Activated CD4-positive, alpha-beta memory T cell treated with anti-CD3 and anti-CD28 coated beads for 36 hours (primary cell): ENCODE measurements around the gene SERPINB4. TPM values are rescaled to one million over a fixed set of nuclear protein-coding genes. Genes with fewer than 3 reads are reported as not detected.
"Not testable (repeated sequence)": the region's sequence is repeated elsewhere in the genome, so short reads cannot be mapped to it uniquely, and the experiment has no call there.

Experiments used
- CTCF ChIA-PET: fragments of 350-600 bp; sonication (Branson Sonifier 250); formaldehyde crosslinking; loops from one replicate; lab custom pipeline; 2021; ENCODE audit warnings: antibody characterized with exemption, inconsistent platforms; lab: Charles Lee
- POLR2A ChIA-PET: fragments of 350-600 bp; sonication (Branson Sonifier 250); formaldehyde crosslinking; loops from one replicate; lab custom pipeline; 2021; ENCODE audit warnings: antibody characterized with exemption; lab: Charles Lee
- DNase-seq: peaks from one replicate; pipeline ENCODE4 v3.0.0-alpha.2; 2020
- H3K27ac Mint-ChIP-seq: one replicate; pipeline ENCODE4 v1.8.0; 2021; ENCODE audit warnings: mixed read lengths
- H3K27me3 Mint-ChIP-seq: one replicate; pipeline ENCODE4 v1.8.0; 2021; ENCODE audit warnings: mixed read lengths
- H3K36me3 Mint-ChIP-seq: one replicate; pipeline ENCODE4 v1.8.0; 2021; ENCODE audit warnings: mixed read lengths
- H3K4me1 Mint-ChIP-seq: one replicate; pipeline ENCODE4 v1.8.0; 2021; ENCODE audit warnings: low read depth, mixed read lengths
- H3K4me3 Mint-ChIP-seq: one replicate; pipeline ENCODE4 v1.8.0; 2021; ENCODE audit warnings: mild to moderate bottlenecking, mixed read lengths
- H3K9me3 Mint-ChIP-seq: one replicate; pipeline ENCODE4 v1.8.0; 2021; ENCODE audit warnings: mixed read lengths
- intact Hi-C: fragments of 100-400 bp; cut with micrococcal nuclease; formaldehyde crosslinking; loops from one replicate; pipeline ENCODE4 v1.15.1; 2023
- total RNA-seq, 2 experiments: library from RNA; stranded (reverse); gene quantifications; one replicate each; pipeline ENCODE4 v1.2.3, GENCODE V29; 2021

The SERPINB4 gene
- total RNA-seq, result not detected

GRCh38 chr18:63644142-63644541 lies at the start of gene SERPINB4:
SERPINB4 (minus strand) TSS chr18:63644256; CDS start chr18:63643577, 679 bp downstream.
- H3K9me3 Mint-ChIP-seq, POLR2A ChIA-PET, CTCF ChIA-PET, intact Hi-C loops, H3K4me1 Mint-ChIP-seq, H3K27ac Mint-ChIP-seq, DNase-seq, H3K36me3 Mint-ChIP-seq, H3K4me3 Mint-ChIP-seq, H3K27me3 Mint-ChIP-seq: not testable (repeated sequence)

GRCh38 chr18:63689064-63689463 lies 45.0 kb upstream of the SERPINB4 start:
- ChIA-PET POLR2A (no interaction called here), CTCF (no interaction called here)
- Mint-ChIP-seq H3K36me3 (no peaks in the 10 kb centered on the region), H3K4me1 (no peaks in the 10 kb centered on the region), H3K27ac (no peak overlapping the region), H3K4me3 (no peak overlapping the region), H3K9me3 (peaks cover 9% of the 10 kb centered on the region), H3K27me3 (no peaks in the 10 kb centered on the region)
- no peak for DNase-seq
- intact Hi-C loops, result no loop called here

- CTCF ChIA-PET, result no interaction called here
Observed at GRCh38 chr18:63686871-63687270, 42.8 kb upstream of the SERPINB4 start.

GRCh38 chr18:63684718-63685117 lies 40.7 kb upstream of the SERPINB4 start:
- ChIA-PET CTCF (interaction anchor here (0.6 kb wide), 1 partner anchor 196 kb away, joined by 4 read pairs; no protein-coding TSS in a partner anchor), POLR2A (no interaction called here)
- no peaks in the 10 kb centered on the region for H3K4me1 Mint-ChIP-seq

More at GRCh38 chr18:63686871-63687270, 42.8 kb upstream of the SERPINB4 start:
- Mint-ChIP-seq H3K4me3 (no peak overlapping the region), H3K27ac (no peak overlapping the region), H3K27me3 (peaks cover 2% of the 10 kb centered on the region), H3K4me1 (no peaks in the 10 kb centered on the region), H3K9me3 (peaks cover 8% of the 10 kb centered on the region), H3K36me3 (no peaks in the 10 kb centered on the region)
- POLR2A ChIA-PET, result no interaction called here
- intact Hi-C loops, result no loop called here
- no peak for DNase-seq

GRCh38 chr18:63683890-63684289 lies 39.8 kb upstream of the SERPINB4 start:
- Mint-ChIP-seq H3K27me3 (peaks cover 2% of the 10 kb centered on the region), H3K27ac (no peak overlapping the region), H3K36me3 (no peaks in the 10 kb centered on the region), H3K4me3 (no peak overlapping the region), H3K9me3 (no peaks in the 10 kb centered on the region), H3K4me1 (no peaks in the 10 kb centered on the region)
- no peak for DNase-seq
- CTCF ChIA-PET, result no interaction called here
- POLR2A ChIA-PET, result no interaction called here
- intact Hi-C loops, result no loop called here

More at GRCh38 chr18:63684718-63685117, 40.7 kb upstream of the SERPINB4 start:
- Mint-ChIP-seq H3K27ac (no peak overlapping the region), H3K27me3 (peaks cover 2% of the 10 kb centered on the region), H3K9me3 (no peaks in the 10 kb centered on the region), H3K4me3 (no peak overlapping the region), H3K36me3 (no peaks in the 10 kb centered on the region)
- intact Hi-C loops, result no loop called here
- no peak for DNase-seq

GRCh38 chr18:63683152-63683551 lies 39.1 kb upstream of the SERPINB4 start:
- H3K4me3 Mint-ChIP-seq, result no peak overlapping the region
- no peaks in the 10 kb centered on the region for H3K4me1 Mint-ChIP-seq
- H3K36me3 Mint-ChIP-seq, result no peaks in the 10 kb centered on the region
- peaks cover 2% of the 10 kb centered on the region for H3K27me3 Mint-ChIP-seq
- ChIA-PET POLR2A (no interaction called here), CTCF (no interaction called here)
- no peak for DNase-seq
- H3K27ac Mint-ChIP-seq, result no peak overlapping the region
- no peaks in the 10 kb centered on the region for H3K9me3 Mint-ChIP-seq
- intact Hi-C loops, result no loop called here

GRCh38 chr18:63681449-63682340 lies 37.6 kb upstream of the SERPINB4 start:
- Mint-ChIP-seq H3K9me3 (no peaks in the 10 kb centered on the region), H3K27me3 (peaks cover 2% of the 10 kb centered on the region), H3K4me3 (no peak overlapping the region), H3K4me1 (no peaks in the 10 kb centered on the region), H3K27ac (no peak overlapping the region), H3K36me3 (no peaks in the 10 kb centered on the region)
- POLR2A ChIA-PET, result no interaction called here
- intact Hi-C loops, result no loop called here
- no peak for DNase-seq
- CTCF ChIA-PET, result no interaction called here

GRCh38 chr18:63679820-63680606 lies 36.0 kb upstream of the SERPINB4 start:
- H3K9me3 Mint-ChIP-seq, result no peaks in the 10 kb centered on the region
- no peak for DNase-seq
- H3K27me3 Mint-ChIP-seq, result peaks cover 2% of the 10 kb centered on the region
- POLR2A ChIA-PET, result no interaction called here
- H3K36me3 Mint-ChIP-seq, result no peaks in the 10 kb centered on the region
- H3K4me3 Mint-ChIP-seq, result no peak overlapping the region
- H3K27ac Mint-ChIP-seq, result no peak overlapping the region
- CTCF ChIA-PET, result no interaction called here
- intact Hi-C loops, result no loop called here
- no peaks in the 10 kb centered on the region for H3K4me1 Mint-ChIP-seq

GRCh38 chr18:63677500-63678225 lies 33.6 kb upstream of the SERPINB4 start:
- Mint-ChIP-seq H3K27me3 (no peaks in the 10 kb centered on the region), H3K36me3 (no peaks in the 10 kb centered on the region), H3K4me1 (no peaks in the 10 kb centered on the region), H3K27ac (no peak overlapping the region), H3K9me3 (no peaks in the 10 kb centered on the region), H3K4me3 (no peak overlapping the region)
- CTCF ChIA-PET, result no interaction called here
- DNase-seq, result no peak
- intact Hi-C loops, result no loop called here
- POLR2A ChIA-PET, result no interaction called here

- POLR2A ChIA-PET, result no interaction called here
- no peaks in the 10 kb centered on the region for H3K4me1 Mint-ChIP-seq
Observed at GRCh38 chr18:63676526-63677323, 32.7 kb upstream of the SERPINB4 start.

GRCh38 chr18:63664571-63664970 lies 20.5 kb upstream of the SERPINB4 start:
- no peak for DNase-seq
- intact Hi-C loops, result no loop called here
- Mint-ChIP-seq H3K36me3 (no peaks in the 10 kb centered on the region), H3K4me1 (no peaks in the 10 kb centered on the region), H3K4me3 (no peak overlapping the region), H3K27me3 (no peaks in the 10 kb centered on the region), H3K27ac (no peak overlapping the region), H3K9me3 (no peaks in the 10 kb centered on the region)
- ChIA-PET POLR2A (no interaction called here), CTCF (no interaction called here)

More at GRCh38 chr18:63676526-63677323, 32.7 kb upstream of the SERPINB4 start:
- DNase-seq, result no peak
- CTCF ChIA-PET, result no interaction called here
- no peak overlapping the region for H3K4me3 Mint-ChIP-seq
- H3K36me3 Mint-ChIP-seq, result no peaks in the 10 kb centered on the region
- peaks cover 2% of the 10 kb centered on the region for H3K9me3 Mint-ChIP-seq
- H3K27me3 Mint-ChIP-seq, result no peaks in the 10 kb centered on the region
- H3K27ac Mint-ChIP-seq, result no peak overlapping the region
- intact Hi-C loops, result no loop called here
